Transverse colon (tissue), 4 donors: Measurements from ENCODE around the gene RANBP3L. TPM values are rescaled to one million over a fixed set of nuclear protein-coding genes. Genes with fewer than 3 reads are reported as not detected.

ENCODE experiments used
- DNase-seq: peaks from one replicate; pipeline ENCODE4 v3.0.0-alpha.2; 2019
- H3K27ac ChIP-seq, 4 donors: fragments of 200-600 bp; sonication (generic); 2 replicates each; pipeline ENCODE4 v1.5.1; 2016 to 2018; ENCODE audit warnings: inconsistent platforms in 4 of 4
- H3K27me3 ChIP-seq: fragments of 200-600 bp; sonication (generic); 2 replicates; pipeline ENCODE4 v1.5.1; 2017; ENCODE audit warnings: inconsistent platforms
- H3K36me3 ChIP-seq, 4 donors: fragments of 200-600 bp; sonication (generic); 2 replicates each; pipeline ENCODE4 v1.5.1; 2017 to 2019; ENCODE audit warnings: inconsistent platforms in 4 of 4
- H3K4me1 ChIP-seq, 4 donors: fragments of 200-600 bp; sonication (generic); 2 replicates each; pipeline ENCODE4 v1.5.1; 2017 to 2020; ENCODE audit warnings: inconsistent platforms in 4 of 4
- H3K4me3 ChIP-seq, 4 donors: fragments of 200-600 bp; sonication (generic); 1 replicate in 1 of 4; 2 replicates in 3 of 4; pipeline versions ENCODE4 v1.5.1 to v1.6.1; 2017 to 2019; ENCODE audit warnings: inconsistent platforms in 4 of 4
- H3K9me3 ChIP-seq, 2 donors: fragments of 200-600 bp; sonication (generic); 2 replicates each; pipeline ENCODE4 v1.5.1; 2017 to 2019; ENCODE audit warnings: inconsistent platforms in 2 of 2
- EP300 ChIP-seq: sonication (generic); formaldehyde crosslinking; IDR thresholded peaks from one replicate; pipeline ENCODE4 v1.6.1; 2017; ENCODE audit warnings: antibody characterized with exemption, low read depth
- POLR2A ChIP-seq: fragments of 450-650 bp; IDR thresholded peaks from one replicate; pipeline ENCODE4 v1.6.1; 2016; ENCODE audit warnings: antibody characterized with exemption, mild to moderate bottlenecking, moderate library complexity
- POLR2AphosphoS5 ChIP-seq, 3 donors: sonication (generic); formaldehyde crosslinking; IDR thresholded peaks; one replicate each; pipeline ENCODE4 v1.6.1; 2016; ENCODE audit warnings: antibody characterized with exemption in 3 of 3
- WGBS, 2 donors: methylation state at CpG; one replicate each; pipeline ENCODE4 v1.1.5; 2018; ENCODE audit warnings: low coverage in 1 of 2; 5-methylcytosine and 5-hydroxymethylcytosine counted together
- in situ Hi-C, 4 donors: fragments of 200-750 bp; cut with MboI; loops; one replicate each; pipeline versions ENCODE4 v1.15.0 to v1.15.1; 2017; ENCODE audit warnings: low sequenced_read_pairs in 3 of 4, low pct_ligation_motif_present in 1 of 4, low pct_unique_long_range_greater_than_20kb in 1 of 4
- intact Hi-C: fragments of 100-400 bp; cut with DNase I; formaldehyde crosslinking; loops from one replicate; pipeline ENCODE4 v1.15.1; 2023; ENCODE audit warnings: low total_unique reads
- total RNA-seq, 4 donors: library from RNA; depleted of rRNA; stranded (reverse); fragments of >200 nt; gene quantifications; one replicate each; pipeline ENCODE4 v1.1.0, GENCODE V29; 2016
- TF ChIP-seq, protein P1 (sequence below), 5 experiments: fragments of 200-600 bp in 3 of 5; fragments of 450-650 bp in 2 of 5; sonication (generic) in 3 of 5; IDR thresholded peaks; 1 replicate in 2 of 5; 2 replicates in 3 of 5; pipeline ENCODE4 v1.5.1; 2016 to 2017; ENCODE audit warnings: antibody characterized with exemption in 5 of 5, inconsistent platforms in 3 of 5, mild to moderate bottlenecking in 2 of 5, moderate library complexity in 1 of 5

RANBP3L gene
- total RNA-seq, 4 donors from 2014 or later, result 0.60 to 1.2 (median 0.96) TPM

DNA sequence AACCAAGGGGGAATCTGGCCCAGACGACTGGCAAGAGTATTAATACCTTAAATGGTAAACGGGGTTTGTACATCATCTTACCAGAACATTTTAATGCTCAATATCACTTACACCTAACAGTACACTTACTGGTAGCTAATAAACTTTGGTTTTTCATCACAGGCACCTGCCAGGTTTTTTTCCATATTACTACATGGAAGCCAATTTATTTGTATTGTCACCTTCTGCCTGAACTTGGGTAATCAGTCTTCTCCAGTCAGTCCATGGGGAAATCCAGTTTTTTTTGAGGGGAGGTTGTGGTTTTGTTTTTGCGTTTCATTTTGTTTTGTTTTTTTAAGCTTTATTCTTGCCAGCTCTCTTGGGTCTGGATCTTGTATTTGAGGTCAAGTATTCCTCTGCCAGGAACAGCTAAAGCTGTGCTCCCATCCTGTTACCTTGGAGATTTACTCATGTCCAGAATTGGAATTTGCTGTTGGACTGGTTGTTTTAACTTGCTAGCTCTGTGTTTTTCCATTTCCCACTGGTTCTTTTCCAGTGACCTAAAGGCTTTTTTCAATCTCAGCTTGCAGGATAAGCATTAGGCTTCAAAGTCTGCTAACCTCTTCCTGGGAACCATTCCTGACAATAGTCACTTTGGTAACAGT is 48.9 kb downstream of the RANBP3L start:
- Histone ChIP-seq H3K4me3 (no peak overlapping the region), H3K27me3 (no peaks in the 10 kb centered on the region), H3K9me3 (no peaks in the 10 kb centered on the region), H3K4me1 (no peaks in the 10 kb centered on the region), H3K27ac (peak overlapping the region in 2 of 4 donors; percentile 32 to 40), H3K36me3 (no peaks in the 10 kb centered on the region)
- in situ Hi-C loops (loop anchor here in 1 of 4 donors (25.0 kb wide), 1 partner anchor 434 kb away; no protein-coding TSS in a partner anchor), intact Hi-C loops (no loop called here)
- TF ChIP-seq, protein P1, sequence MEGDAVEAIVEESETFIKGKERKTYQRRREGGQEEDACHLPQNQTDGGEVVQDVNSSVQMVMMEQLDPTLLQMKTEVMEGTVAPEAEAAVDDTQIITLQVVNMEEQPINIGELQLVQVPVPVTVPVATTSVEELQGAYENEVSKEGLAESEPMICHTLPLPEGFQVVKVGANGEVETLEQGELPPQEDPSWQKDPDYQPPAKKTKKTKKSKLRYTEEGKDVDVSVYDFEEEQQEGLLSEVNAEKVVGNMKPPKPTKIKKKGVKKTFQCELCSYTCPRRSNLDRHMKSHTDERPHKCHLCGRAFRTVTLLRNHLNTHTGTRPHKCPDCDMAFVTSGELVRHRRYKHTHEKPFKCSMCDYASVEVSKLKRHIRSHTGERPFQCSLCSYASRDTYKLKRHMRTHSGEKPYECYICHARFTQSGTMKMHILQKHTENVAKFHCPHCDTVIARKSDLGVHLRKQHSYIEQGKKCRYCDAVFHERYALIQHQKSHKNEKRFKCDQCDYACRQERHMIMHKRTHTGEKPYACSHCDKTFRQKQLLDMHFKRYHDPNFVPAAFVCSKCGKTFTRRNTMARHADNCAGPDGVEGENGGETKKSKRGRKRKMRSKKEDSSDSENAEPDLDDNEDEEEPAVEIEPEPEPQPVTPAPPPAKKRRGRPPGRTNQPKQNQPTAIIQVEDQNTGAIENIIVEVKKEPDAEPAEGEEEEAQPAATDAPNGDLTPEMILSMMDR (IDR thresholded peaks at IDR 0.05), result no peak
- TF ChIP-seq EP300 (no peak), POLR2AphosphoS5 (IDR thresholded peaks at IDR 0.05) (no peak), POLR2A (no peak)
- DNase-seq, result no peak
- WGBS, 2 donors, result 68 to 69% methylated on average over 2 to 3 of the region's 3 CpGs

DNA sequence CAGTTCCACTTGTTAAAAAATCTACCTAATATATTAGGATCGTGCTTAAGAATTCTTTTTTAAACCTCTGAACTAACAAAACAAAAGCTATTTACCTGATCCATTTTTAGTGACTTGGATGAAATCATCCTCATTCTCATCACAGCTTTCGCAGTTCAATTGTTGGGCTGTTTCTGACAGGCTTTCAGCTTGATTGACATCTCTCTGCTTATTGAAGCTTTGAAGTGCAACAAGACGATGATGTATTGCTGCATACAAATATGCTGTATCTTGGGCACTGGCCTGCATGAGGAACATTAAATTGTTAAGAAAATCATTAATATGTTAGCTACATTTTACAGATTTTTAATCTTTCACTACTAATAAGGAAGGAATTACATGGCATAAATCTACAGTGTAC is 50.5 kb downstream of the RANBP3L start:
- no peaks in the 10 kb centered on the region for H3K27me3 ChIP-seq
- no peaks in the 10 kb centered on the region for H3K4me1 ChIP-seq
- no peak overlapping the region for H3K27ac ChIP-seq
- intact Hi-C loops, result no loop called here
- DNase-seq, result no peak
- H3K9me3 ChIP-seq, result no peaks in the 10 kb centered on the region
- H3K4me3 ChIP-seq, result no peak overlapping the region
- 88 to 90% methylated on average over 3 of the region's 3 CpGs for whole genome bisulfite sequencing, 2 donors
- TF ChIP-seq, protein P1 (IDR thresholded peaks at IDR 0.05), result no peak
- no peak for TF ChIP-seq POLR2AphosphoS5 (IDR thresholded peaks at IDR 0.05)
- no peak for TF ChIP-seq EP300
- no peak for TF ChIP-seq POLR2A
- no peaks in the 10 kb centered on the region for H3K36me3 ChIP-seq
- in situ Hi-C loops, result loop anchor here in 1 of 4 donors (25.0 kb wide), 1 partner anchor 436 kb away; no protein-coding TSS in a partner anchor

DNA sequence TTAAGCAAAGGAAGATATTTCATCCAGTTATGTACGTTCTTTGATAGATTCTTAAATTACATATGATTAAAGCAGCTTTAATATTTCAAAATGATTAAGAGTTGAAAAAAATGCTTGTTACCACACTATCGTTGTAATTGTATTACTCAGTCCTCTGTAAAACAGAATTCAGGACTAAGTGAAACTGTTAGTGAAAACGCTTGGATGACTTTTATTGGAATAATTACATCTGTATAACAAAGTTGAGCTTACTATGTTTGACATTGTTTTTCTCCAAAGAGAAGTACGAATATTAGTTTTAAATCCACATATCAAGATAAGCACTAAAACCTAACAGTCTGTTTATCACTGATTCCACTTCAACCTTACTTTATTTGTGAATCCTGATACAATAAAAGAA is 51.3 kb downstream of the RANBP3L start:
- Histone ChIP-seq H3K36me3 (no peaks in the 10 kb centered on the region), H3K4me3 (no peak overlapping the region), H3K27me3 (no peaks in the 10 kb centered on the region), H3K9me3 (no peaks in the 10 kb centered on the region), H3K27ac (no peak overlapping the region), H3K4me1 (no peaks in the 10 kb centered on the region)
- no peak for DNase-seq
- in situ Hi-C loops (loop anchor here in 1 of 4 donors (25.0 kb wide), 1 partner anchor 437 kb away; no protein-coding TSS in a partner anchor), intact Hi-C loops (no loop called here)
- WGBS, 2 donors, result 73 to 77% methylated on average over 4 of the region's 4 CpGs
- TF ChIP-seq POLR2A (no peak), EP300 (no peak), POLR2AphosphoS5 (IDR thresholded peaks at IDR 0.05) (no peak)
- TF ChIP-seq, protein P1 (IDR thresholded peaks at IDR 0.05), result no peak

DNA sequence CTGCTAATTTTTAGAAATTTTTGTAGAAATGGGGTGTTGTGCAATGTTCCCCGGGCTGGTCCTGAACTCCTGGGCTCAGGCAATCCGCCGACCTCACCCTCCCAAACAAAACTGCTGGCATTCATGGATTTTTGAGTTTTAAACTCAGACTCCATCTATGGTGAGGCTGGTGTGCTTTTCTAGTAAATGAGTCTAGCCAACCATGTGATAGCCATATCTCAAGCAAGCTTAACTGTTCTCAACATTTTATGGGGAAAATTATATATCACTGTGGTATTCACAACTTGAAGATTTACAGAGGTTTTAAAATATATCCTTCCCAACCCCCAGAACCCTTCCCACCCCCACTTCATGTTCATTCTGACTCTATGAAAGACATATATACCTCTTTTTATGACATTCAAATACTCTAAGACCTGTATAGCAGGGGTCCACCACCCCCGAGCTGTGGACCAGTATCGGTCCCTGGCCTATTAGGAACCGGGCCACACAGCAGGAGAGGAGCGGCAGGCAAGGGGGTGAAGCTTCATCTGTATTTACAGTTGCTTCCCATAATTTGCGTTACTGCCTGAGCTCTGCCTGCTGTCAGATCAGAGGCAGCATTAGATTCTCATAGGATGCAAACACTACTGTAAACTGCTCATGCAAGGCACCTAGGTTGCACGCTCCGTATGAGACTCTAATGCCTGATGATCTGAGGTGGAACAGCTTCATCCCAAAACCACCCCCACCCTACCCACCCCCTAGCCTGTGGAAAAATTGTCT is 55.5 kb downstream of the RANBP3L start:
- no peak for DNase-seq
- Histone ChIP-seq H3K27me3 (no peaks in the 10 kb centered on the region), H3K36me3 (no peaks in the 10 kb centered on the region), H3K9me3 (no peaks in the 10 kb centered on the region), H3K27ac (no peak overlapping the region), H3K4me1 (peaks cover 0 to 7% (median 3%) of the 10 kb centered on the region in 4 donors), H3K4me3 (no peak overlapping the region)
- intact Hi-C loops (no loop called here), in situ Hi-C loops (loop anchor here in 1 of 4 donors (10.0 kb wide), 1 partner anchor 91 kb away; the partner anchor contains the start of genes LMBRD2 and SKP2)
- TF ChIP-seq POLR2A, result no peak
- TF ChIP-seq, protein P1 (IDR thresholded peaks at IDR 0.05), result no peak
- TF ChIP-seq EP300, result no peak
- 94 to 100% methylated on average over 3 to 10 of the region's 10 CpGs for WGBS, 2 donors
